Body of pancreas (tissue), 4 donors: ENCODE measurements around the gene SLCO1B3. TPM values are rescaled to one million over a fixed set of nuclear protein-coding genes. Genes with fewer than 3 reads are reported as not detected.
"Not testable (repeated sequence)": the region's sequence is repeated elsewhere in the genome, so short reads cannot be mapped to it uniquely, and the experiment has no call there.

Source experiments
- ATAC-seq: fragments of 150-250 bp; one replicate; pipeline ENCODE4 v1.9.1; 2016
- DNase-seq, 4 donors: peaks; one replicate each; pipeline ENCODE4 v3.0.0-alpha.2; 2019
- H3K27ac ChIP-seq, 4 donors: fragments of 200-600 bp; sonication (generic); 1 replicate in 3 of 4; 2 replicates in 1 of 4; pipeline versions ENCODE4 v1.5.1 to v1.6.1; 2016 to 2019; ENCODE audit warnings: mild to moderate bottlenecking in 1 of 4, mixed read lengths in 1 of 4, moderate library complexity in 1 of 4
- H3K27me3 ChIP-seq, 2 donors: fragments of 200-600 bp; sonication (generic); one replicate each; pipeline ENCODE4 v1.6.0; 2016; ENCODE audit warnings: mild to moderate bottlenecking in 1 of 2
- H3K36me3 ChIP-seq, 2 donors: fragments of 200-600 bp; sonication (generic); replicated peaks in 1 of 2; 2 replicates each; pipeline ENCODE4 v1.5.1; 2016; ENCODE audit warnings: low read depth in 2 of 2; ENCODE audit not compliant: insufficient read depth in 1 of 2
- H3K4me1 ChIP-seq: fragments of 200-600 bp; sonication (generic); one replicate; pipeline ENCODE4 v1.6.0; 2016
- H3K4me3 ChIP-seq, 2 donors: fragments of 200-600 bp; sonication (generic); 1 replicate in 1 of 2; 2 replicates in 1 of 2; pipeline ENCODE4 v1.5.1; 2016 to 2019
- H3K9me3 ChIP-seq, 3 donors: fragments of 200-600 bp; sonication (generic); 1 replicate in 2 of 3; 2 replicates in 1 of 3; pipeline ENCODE4 v1.5.1; 2016
- POLR2A ChIP-seq, 3 donors: fragments of 450-650 bp; IDR thresholded peaks; one replicate each; pipeline ENCODE4 v1.6.1; 2016; ENCODE audit warnings: antibody characterized with exemption in 3 of 3, mild to moderate bottlenecking in 2 of 3
- WGBS, 2 donors: methylation state at CpG; one replicate each; pipeline ENCODE4 v1.1.5; 2017; 5-methylcytosine and 5-hydroxymethylcytosine counted together
- intact Hi-C: fragments of 100-400 bp; cut with DNase I; formaldehyde crosslinking; loops from one replicate; pipeline ENCODE4 v1.15.1; 2023
- total RNA-seq, 2 donors: library from RNA; depleted of rRNA; stranded (reverse); fragments of >200 nt; gene quantifications; one replicate each; pipeline ENCODE4 v1.1.0, GENCODE V29; 2016
- TF ChIP-seq, protein P1 (sequence below), 7 experiments: fragments of 450-650 bp in 4 of 7; fragments of 200-600 bp in 3 of 7; sonication (generic) in 3 of 7; IDR thresholded peaks; one replicate each; pipeline ENCODE4 v1.5.1; 2016 to 2019; ENCODE audit warnings: antibody characterized with exemption in 7 of 7

The SLCO1B3 gene, protein sequence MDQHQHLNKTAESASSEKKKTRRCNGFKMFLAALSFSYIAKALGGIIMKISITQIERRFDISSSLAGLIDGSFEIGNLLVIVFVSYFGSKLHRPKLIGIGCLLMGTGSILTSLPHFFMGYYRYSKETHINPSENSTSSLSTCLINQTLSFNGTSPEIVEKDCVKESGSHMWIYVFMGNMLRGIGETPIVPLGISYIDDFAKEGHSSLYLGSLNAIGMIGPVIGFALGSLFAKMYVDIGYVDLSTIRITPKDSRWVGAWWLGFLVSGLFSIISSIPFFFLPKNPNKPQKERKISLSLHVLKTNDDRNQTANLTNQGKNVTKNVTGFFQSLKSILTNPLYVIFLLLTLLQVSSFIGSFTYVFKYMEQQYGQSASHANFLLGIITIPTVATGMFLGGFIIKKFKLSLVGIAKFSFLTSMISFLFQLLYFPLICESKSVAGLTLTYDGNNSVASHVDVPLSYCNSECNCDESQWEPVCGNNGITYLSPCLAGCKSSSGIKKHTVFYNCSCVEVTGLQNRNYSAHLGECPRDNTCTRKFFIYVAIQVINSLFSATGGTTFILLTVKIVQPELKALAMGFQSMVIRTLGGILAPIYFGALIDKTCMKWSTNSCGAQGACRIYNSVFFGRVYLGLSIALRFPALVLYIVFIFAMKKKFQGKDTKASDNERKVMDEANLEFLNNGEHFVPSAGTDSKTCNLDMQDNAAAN
- not detected for total RNA-seq

DNA sequence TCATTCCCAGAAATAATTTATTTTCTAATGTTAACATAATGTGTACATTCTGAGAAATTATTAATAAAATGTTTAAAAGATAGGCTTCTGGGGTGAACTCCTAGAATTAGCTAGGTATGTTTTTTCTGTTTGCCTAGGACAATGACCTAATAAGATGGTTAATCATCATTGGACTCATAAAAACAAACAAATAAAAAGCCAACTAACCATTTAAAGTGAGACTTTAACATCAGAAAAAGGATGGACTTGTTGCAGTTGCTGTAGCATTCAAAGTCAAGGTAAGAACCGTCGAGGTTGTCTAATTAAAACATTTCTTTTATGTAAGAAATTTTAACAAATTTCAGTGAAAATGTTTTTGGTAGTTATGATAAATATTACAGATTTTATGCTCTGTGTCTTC, at the start of gene SLCO1B3:
Gene SLCO1B3, plus strand, starts transcription at position 219 of the 400 bp plus-strand sequence. CDS start 5,034 bp downstream, outside the sequence.
- no peak for ATAC-seq

DNA sequence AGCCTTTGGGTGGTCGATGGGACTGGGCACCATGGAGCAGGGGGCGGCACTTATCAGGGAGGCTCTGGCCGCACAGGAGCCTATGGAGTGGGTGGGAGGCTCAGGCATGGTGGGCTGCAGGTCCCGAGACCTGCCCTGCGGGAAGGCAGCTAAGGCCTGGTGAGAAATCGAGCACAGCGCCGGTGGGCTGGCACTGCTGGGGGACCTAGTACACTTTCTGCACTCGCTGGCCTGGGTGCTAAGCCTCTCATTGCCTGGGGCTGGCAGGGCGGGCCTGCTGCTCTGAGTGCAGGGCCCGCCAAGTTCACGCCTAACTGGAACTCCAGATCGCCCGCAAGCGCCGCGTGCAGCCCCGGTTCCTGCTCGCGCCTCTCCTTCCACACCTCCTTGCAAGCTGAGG, 33.1 kb upstream of the SLCO1B3 start:
- Histone ChIP-seq H3K4me3 (no peak overlapping the region), H3K27ac (no peak overlapping the region), H3K36me3 (no peaks in the 10 kb centered on the region), H3K4me1 (no peaks in the 10 kb centered on the region), H3K27me3 (no peaks in the 10 kb centered on the region), H3K9me3 (no peaks in the 10 kb centered on the region)
- no peak for ATAC-seq
- TF ChIP-seq, protein P1, sequence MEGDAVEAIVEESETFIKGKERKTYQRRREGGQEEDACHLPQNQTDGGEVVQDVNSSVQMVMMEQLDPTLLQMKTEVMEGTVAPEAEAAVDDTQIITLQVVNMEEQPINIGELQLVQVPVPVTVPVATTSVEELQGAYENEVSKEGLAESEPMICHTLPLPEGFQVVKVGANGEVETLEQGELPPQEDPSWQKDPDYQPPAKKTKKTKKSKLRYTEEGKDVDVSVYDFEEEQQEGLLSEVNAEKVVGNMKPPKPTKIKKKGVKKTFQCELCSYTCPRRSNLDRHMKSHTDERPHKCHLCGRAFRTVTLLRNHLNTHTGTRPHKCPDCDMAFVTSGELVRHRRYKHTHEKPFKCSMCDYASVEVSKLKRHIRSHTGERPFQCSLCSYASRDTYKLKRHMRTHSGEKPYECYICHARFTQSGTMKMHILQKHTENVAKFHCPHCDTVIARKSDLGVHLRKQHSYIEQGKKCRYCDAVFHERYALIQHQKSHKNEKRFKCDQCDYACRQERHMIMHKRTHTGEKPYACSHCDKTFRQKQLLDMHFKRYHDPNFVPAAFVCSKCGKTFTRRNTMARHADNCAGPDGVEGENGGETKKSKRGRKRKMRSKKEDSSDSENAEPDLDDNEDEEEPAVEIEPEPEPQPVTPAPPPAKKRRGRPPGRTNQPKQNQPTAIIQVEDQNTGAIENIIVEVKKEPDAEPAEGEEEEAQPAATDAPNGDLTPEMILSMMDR (IDR thresholded peaks at IDR 0.05), result no peak
- TF ChIP-seq POLR2A (IDR thresholded peaks at IDR 0.05), result no peak
- no peak for DNase-seq
- 71 to 83% methylated on average over 14 to 16 of the region's 20 CpGs for whole genome bisulfite sequencing, 2 donors
- intact Hi-C loops, result no loop called here

More for the DNA sequence above, at the start of gene SLCO1B3:
- no peak for TF ChIP-seq POLR2A (IDR thresholded peaks at IDR 0.05)
- TF ChIP-seq, protein P1 (IDR thresholded peaks at IDR 0.05), result no peak
- no peak within 1 kb of the TSS for H3K27ac ChIP-seq
- H3K36me3 ChIP-seq, result no peaks in the 10 kb centered on the region
- DNase-seq, result no peak
- intact Hi-C loops, result no loop called here
- no peak within 1 kb of the TSS for H3K4me3 ChIP-seq
- H3K9me3 ChIP-seq, result no peaks in the 10 kb centered on the region
- no peaks in the 10 kb centered on the region for H3K27me3 ChIP-seq
- peaks cover 6% of the 10 kb centered on the region for H3K4me1 ChIP-seq
- 74 to 78% methylated on average over 2 of the region's 2 CpGs for WGBS, 2 donors

DNA sequence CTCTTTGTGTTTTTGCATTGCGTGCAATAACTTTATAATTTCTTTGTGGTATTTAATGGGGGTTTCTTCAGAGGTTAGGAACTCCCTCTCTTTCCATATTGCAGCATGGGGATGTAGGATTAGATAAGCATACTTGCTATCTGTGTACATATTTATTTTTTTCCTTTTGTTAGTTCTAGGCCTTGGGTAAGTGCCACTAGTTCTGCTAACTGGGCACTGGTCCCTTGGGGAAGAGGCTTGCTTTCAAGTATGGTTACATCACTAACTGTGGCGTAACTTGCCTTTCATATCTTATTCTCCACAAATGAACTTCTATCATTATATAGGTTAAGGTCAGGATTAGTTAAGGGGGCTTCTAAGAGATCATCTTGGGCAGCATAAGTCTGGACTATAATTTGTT, 31.5 kb upstream of the SLCO1B3 start:
- TF ChIP-seq POLR2A (IDR thresholded peaks at IDR 0.05), result no peak
- TF ChIP-seq, protein P1 (IDR thresholded peaks at IDR 0.05), result no peak
- Histone ChIP-seq H3K9me3 (no peaks in the 10 kb centered on the region), H3K27me3 (no peaks in the 10 kb centered on the region), H3K36me3 (no peaks in the 10 kb centered on the region), H3K27ac (no peak overlapping the region), H3K4me1 (no peaks in the 10 kb centered on the region), H3K4me3 (no peak overlapping the region)
- intact Hi-C loops, result no loop called here
- ATAC-seq, result no peak
- DNase-seq, result no peak
- 60 to 73% methylated on average over 2 of the region's 2 CpGs for WGBS, 2 donors

- DNase-seq, H3K4me3 ChIP-seq, H3K36me3 ChIP-seq, intact Hi-C loops, H3K4me1 ChIP-seq, H3K27me3 ChIP-seq, H3K9me3 ChIP-seq, ATAC-seq, H3K27ac ChIP-seq: not testable (repeated sequence)
- WGBS, 2 donors, result 43 to 77% methylated on average over 3 of the region's 3 CpGs
These were observed 30.5 kb upstream of the SLCO1B3 start for GRCh38 chr12:20779971-20780370.

DNA sequence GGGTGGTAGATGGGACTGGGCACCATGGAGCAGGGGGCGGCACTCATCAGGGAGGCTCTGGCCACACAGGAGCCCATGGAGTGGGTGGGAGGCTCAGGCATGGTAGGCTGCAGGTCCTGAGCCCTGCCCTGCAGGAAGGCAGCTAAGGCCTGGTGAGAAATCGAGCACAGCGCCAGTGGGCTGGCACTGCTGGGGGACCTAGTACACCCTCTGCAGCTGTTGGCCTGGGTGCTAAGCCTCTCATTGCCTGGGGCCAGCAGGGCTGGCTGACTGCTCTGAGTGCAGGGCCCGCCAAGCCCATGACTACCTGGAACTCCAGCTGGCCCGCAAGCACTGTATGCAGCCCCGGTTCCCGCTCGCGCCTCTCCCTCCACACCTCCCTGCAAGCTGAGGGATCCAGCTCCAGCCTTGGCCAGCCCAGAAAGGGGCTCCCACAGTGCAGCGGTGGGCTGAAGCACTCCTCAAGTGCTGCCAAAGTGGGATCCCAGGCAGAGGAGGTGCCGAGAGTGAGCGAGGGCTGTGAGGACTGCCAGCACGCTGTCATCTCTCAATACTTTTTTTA, 26.6 kb upstream of the SLCO1B3 start:
- H3K27me3 ChIP-seq, H3K27ac ChIP-seq, H3K4me1 ChIP-seq, H3K9me3 ChIP-seq, H3K36me3 ChIP-seq, ATAC-seq, intact Hi-C loops, H3K4me3 ChIP-seq, DNase-seq: not testable (repeated sequence)
- 90 to 91% methylated on average over 11 to 13 of the region's 13 CpGs for WGBS, 2 donors
